ENCODE measurements around the gene TTC9.

The TTC9 gene

DNA sequence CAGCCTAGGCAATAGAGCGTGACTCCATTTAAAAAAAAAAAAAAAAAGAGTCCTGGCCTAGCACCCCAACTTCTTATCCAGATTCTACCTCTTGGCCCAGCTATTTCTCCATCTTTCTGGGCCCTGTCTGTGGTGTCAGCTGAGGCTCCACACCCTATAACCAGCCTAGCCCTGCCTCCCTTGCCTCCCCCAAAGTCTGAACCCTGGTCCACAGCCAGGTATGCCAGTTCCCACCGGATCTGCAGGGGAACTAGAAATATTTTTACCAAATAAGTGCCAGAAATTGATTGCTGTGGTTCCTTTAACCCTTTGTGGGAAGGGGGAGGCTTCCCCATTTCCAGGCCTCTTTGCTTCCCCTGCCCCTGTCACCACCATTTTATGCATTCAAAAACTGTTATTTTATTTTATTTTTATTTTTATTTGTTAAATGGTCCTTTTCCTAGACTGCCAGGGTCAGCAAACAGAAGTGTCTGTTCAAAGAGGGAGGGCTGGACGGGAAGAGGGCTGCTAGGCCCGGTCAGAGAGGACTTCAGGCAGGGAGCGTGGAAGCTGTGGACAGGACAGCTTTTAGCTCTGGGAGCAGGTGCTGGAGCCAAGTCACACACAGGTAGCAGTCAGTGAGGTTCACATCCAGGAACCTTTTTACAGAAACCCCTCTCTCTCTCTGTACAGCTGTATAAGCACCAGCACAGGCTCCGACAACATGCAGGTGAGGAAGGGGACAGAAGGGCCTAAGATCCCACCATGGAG lies 23.2 kb downstream of the TTC9 start:
- no peak for DNase-seq (ENCODE audit: low read depth, low spot score)
- Histone ChIP-seq H3K9ac (ENCODE audit: insufficient read length, low read depth) (no peak overlapping the region), H3K27me3 (ENCODE audit: insufficient read depth, insufficient read length) (no peaks in the 10 kb centered on the region), H3K36me3 (ENCODE audit: insufficient read depth, insufficient read length, low read length) (no peaks in the 10 kb centered on the region), H3K4me3 (ENCODE audit: insufficient read length, low read depth) (no peak overlapping the region), H3K4me1 (ENCODE audit: insufficient read depth, insufficient read length) (no peaks in the 10 kb centered on the region), H3K9me3 (ENCODE audit: insufficient read depth, low read length) (no peaks in the 10 kb centered on the region)
- TF ChIP-seq YY1 (IDR thresholded peaks at IDR 0.05; ENCODE audit: insufficient read depth, insufficient read length) (no peak), ZNF274 (IDR thresholded peaks at IDR 0.05; ENCODE audit: low read depth, low read length) (no peak), SUZ12 (IDR thresholded peaks at IDR 0.05; ENCODE audit: extremely low read depth, insufficient read depth, insufficient read length) (no peak)

DNA sequence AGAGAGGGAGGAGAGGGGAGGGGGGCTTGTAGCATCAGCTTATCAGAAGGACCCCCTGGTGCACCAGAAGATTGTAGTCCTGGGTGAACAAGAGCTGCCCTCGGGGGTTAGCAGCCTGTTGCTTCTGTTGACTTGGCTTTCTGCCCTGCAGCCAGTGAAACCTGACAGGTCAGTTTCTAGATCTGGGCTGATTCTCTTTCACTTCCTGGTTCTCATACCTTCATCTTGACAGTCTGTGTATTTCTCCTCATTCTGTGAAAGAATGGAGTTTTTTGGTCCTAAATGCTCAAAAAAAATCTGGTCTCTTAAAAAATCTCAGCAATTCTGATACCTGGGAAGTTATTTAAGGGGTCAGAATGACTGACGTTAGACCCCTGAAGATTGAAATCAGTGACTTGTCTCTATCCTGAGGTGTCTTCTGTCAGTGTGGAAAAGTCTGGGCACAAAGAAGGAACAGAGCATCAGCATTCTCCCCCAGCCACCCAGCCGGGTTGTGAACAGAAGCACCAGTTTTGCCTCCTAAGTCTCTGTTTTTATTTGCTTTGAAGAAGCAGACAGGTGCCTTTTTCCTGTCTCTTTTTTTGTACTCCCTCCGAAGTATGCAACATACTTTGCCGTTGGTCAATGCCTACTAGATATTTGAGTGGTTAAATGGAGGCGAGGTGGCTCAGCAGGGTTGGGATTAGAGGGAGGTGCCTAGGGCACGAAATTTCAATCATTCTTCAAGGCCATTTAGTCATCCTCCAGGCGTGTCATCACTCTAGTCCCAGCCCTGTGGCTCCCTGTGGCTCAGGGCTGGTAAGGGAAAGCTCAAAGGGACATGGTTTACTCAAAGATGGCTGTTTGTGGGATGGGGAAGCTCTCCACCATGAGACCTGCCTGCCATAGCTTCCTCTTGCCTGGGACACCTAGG lies 24.0 kb downstream of the TTC9 start:
- H3K4me1 ChIP-seq (ENCODE audit: insufficient read depth, insufficient read length): no peaks in the 10 kb centered on the region
- TF ChIP-seq SUZ12 (IDR thresholded peaks at IDR 0.05; ENCODE audit: extremely low read depth, insufficient read depth, insufficient read length): no peak
- no peak for TF ChIP-seq ZNF274 (IDR thresholded peaks at IDR 0.05; ENCODE audit: low read depth, low read length)
- TF ChIP-seq YY1 (IDR thresholded peaks at IDR 0.05; ENCODE audit: insufficient read depth, insufficient read length): no peak
- no peak overlapping the region for H3K9ac ChIP-seq (ENCODE audit: insufficient read length, low read depth)
- H3K27me3 ChIP-seq (ENCODE audit: insufficient read depth, insufficient read length): no peaks in the 10 kb centered on the region
- H3K4me3 ChIP-seq (ENCODE audit: insufficient read length, low read depth): no peak overlapping the region
- no peak for DNase-seq (ENCODE audit: low read depth, low spot score)
- no peaks in the 10 kb centered on the region for H3K36me3 ChIP-seq (ENCODE audit: insufficient read depth, insufficient read length, low read length)
- no peaks in the 10 kb centered on the region for H3K9me3 ChIP-seq (ENCODE audit: insufficient read depth, low read length)

DNA sequence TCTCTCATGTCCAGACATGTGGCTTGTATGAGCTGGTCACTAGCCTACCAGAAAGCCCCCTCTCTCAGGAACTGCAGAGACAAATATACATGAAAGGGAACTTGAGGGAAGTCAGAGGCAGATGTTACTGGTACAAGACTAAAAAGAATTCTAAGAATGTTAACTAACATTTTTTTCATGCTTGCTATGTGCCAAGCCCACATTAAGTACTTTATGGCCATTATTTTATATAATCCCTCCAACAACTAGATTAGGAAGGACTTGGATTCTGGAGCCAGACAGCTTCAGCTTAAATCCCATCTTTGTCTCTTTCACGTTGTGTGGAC lies 24.6 kb downstream of the TTC9 start:
- TF ChIP-seq SUZ12 (IDR thresholded peaks at IDR 0.05; ENCODE audit: extremely low read depth, insufficient read depth, insufficient read length): no peak
- TF ChIP-seq YY1 (IDR thresholded peaks at IDR 0.05; ENCODE audit: insufficient read depth, insufficient read length): no peak
- TF ChIP-seq ZNF274 (IDR thresholded peaks at IDR 0.05; ENCODE audit: low read depth, low read length): no peak
- no peak overlapping the region for H3K9ac ChIP-seq (ENCODE audit: insufficient read length, low read depth)
- H3K27me3 ChIP-seq (ENCODE audit: insufficient read depth, insufficient read length): no peaks in the 10 kb centered on the region
- no peak overlapping the region for H3K4me3 ChIP-seq (ENCODE audit: insufficient read length, low read depth)
- H3K36me3 ChIP-seq (ENCODE audit: insufficient read depth, insufficient read length, low read length): peaks cover 1% of the 10 kb centered on the region
- no peaks in the 10 kb centered on the region for H3K4me1 ChIP-seq (ENCODE audit: insufficient read depth, insufficient read length)
- DNase-seq (ENCODE audit: low read depth, low spot score): no peak
- H3K9me3 ChIP-seq (ENCODE audit: insufficient read depth, low read length): no peaks in the 10 kb centered on the region

DNA sequence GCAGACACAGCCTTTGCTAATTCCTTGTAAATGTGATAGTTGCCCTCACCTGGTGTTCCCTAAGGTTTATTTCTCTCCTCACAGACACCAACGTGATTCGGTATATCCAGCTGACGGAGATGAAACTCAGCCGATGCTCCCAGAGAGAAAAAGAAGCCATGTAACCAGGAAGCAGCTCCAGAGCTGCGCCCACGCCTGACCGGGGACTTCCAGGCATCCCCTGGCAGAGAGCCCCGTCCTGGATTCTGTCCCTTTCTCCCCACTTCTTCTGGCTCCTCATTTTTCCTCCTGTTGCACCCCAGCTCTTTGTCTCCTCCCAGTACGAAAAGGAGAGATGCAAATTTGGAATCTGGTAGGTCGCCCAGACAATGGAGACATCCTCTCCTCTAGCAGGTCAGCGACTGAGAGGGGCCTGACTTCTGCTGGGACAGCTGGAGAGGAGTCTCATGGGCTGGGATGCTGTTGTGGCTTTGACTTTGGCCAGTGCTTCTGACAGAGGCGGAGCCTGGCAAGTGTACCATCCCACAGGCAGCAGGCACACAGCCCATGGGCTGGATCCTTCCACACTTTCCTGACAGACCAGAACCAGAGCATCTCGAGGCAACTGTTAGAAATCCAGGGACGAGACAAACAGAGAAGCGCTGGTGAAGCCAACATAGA lies 29.4 kb downstream of the TTC9 start:
- no peak for TF ChIP-seq ZNF274 (IDR thresholded peaks at IDR 0.05; ENCODE audit: low read depth, low read length)
- TF ChIP-seq YY1 (IDR thresholded peaks at IDR 0.05; ENCODE audit: insufficient read depth, insufficient read length): no peak
- TF ChIP-seq SUZ12 (IDR thresholded peaks at IDR 0.05; ENCODE audit: extremely low read depth, insufficient read depth, insufficient read length): no peak
- Histone ChIP-seq H3K9ac (ENCODE audit: insufficient read length, low read depth) (no peak overlapping the region), H3K9me3 (ENCODE audit: insufficient read depth, low read length) (no peaks in the 10 kb centered on the region), H3K4me1 (ENCODE audit: insufficient read depth, insufficient read length) (no peaks in the 10 kb centered on the region), H3K36me3 (ENCODE audit: insufficient read depth, insufficient read length, low read length) (peaks cover 2% of the 10 kb centered on the region), H3K27me3 (ENCODE audit: insufficient read depth, insufficient read length) (no peaks in the 10 kb centered on the region), H3K4me3 (ENCODE audit: insufficient read length, low read depth) (no peak overlapping the region)
- DNase-seq (ENCODE audit: low read depth, low spot score): no peak

DNA sequence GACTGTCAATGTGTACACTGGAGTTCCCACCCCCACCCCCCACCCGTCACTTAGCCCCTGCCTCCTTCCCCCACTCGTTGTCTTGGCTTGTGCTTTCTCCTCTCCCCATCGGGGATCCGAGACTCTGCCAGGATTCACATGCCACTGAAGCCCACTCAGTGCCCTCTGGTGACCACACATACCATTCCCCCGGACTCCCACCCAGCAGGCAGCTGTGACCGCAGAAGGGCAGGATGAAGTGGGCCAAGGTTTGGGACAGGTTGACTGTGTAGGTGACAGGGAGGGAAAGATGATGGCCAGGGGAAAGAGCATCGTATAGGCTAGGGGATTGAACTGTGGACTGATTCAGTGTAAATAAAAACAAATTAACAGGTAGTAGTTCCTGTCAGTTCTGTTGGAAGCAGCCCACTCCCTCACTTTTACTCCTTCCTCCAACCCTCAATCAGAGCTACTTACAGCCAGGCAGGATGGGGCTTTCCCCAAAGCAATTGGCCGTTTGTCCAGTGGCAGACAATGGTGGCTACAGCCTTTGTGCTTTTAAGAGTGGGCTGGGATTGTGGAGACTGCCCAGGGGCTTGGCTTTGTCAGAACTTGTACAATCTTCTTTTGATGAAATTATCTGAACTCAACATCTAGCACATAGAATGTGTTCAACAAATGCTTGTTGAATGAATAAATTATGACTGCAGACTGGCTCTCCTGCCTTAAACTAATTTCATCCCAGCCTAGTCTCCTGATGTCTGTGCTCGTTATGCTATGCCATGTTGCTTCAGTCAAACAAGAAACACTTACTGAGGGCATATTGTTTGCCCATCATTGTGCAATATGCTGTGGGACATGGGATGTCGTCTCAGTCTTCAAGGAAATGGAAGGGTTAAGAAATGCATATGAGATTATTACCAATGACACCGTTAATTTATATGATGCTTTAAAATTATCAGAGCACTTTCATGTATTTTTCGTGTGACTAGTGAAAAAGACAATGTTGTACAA lies 30.2 kb downstream of the TTC9 start:
- Histone ChIP-seq H3K9me3 (ENCODE audit: insufficient read depth, low read length) (no peaks in the 10 kb centered on the region), H3K27me3 (ENCODE audit: insufficient read depth, insufficient read length) (no peaks in the 10 kb centered on the region), H3K4me1 (ENCODE audit: insufficient read depth, insufficient read length) (no peaks in the 10 kb centered on the region), H3K4me3 (ENCODE audit: insufficient read length, low read depth) (no peak overlapping the region), H3K36me3 (ENCODE audit: insufficient read depth, insufficient read length, low read length) (peaks cover 2% of the 10 kb centered on the region), H3K9ac (ENCODE audit: insufficient read length, low read depth) (no peak overlapping the region)
- TF ChIP-seq ZNF274 (IDR thresholded peaks at IDR 0.05; ENCODE audit: low read depth, low read length) (no peak), SUZ12 (IDR thresholded peaks at IDR 0.05; ENCODE audit: extremely low read depth, insufficient read depth, insufficient read length) (no peak), YY1 (IDR thresholded peaks at IDR 0.05; ENCODE audit: insufficient read depth, insufficient read length) (no peak)
- no peak for DNase-seq (ENCODE audit: low read depth, low spot score)

DNA sequence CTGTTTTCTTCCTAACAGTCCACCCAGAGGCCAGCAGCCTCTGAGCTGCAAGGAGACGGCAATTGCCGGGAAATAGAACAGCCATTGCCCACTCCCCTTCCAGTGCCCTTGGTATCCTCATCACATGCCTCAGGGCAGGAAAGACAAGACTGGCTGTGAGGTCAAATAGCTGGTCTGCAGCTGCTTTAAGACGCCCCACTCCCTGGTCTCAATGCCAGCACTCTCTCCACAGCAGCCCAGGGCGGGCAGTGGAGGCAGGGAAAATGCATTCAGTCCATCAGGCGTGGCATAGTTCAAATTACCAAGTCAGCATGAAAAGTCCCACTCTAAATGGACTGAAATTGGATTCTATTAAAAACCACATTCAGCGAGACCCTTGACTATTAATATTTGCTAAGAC lies 35.6 kb downstream of the TTC9 start:
- no peaks in the 10 kb centered on the region for H3K36me3 ChIP-seq (ENCODE audit: insufficient read depth, insufficient read length, low read length)
- no peak for DNase-seq (ENCODE audit: low read depth, low spot score)
- TF ChIP-seq SUZ12 (IDR thresholded peaks at IDR 0.05; ENCODE audit: extremely low read depth, insufficient read depth, insufficient read length) (no peak), YY1 (IDR thresholded peaks at IDR 0.05; ENCODE audit: insufficient read depth, insufficient read length) (no peak), ZNF274 (IDR thresholded peaks at IDR 0.05; ENCODE audit: low read depth, low read length) (no peak)
- no peak overlapping the region for H3K9ac ChIP-seq (ENCODE audit: insufficient read length, low read depth)
- H3K4me3 ChIP-seq (ENCODE audit: insufficient read length, low read depth): no peak overlapping the region
- no peaks in the 10 kb centered on the region for H3K27me3 ChIP-seq (ENCODE audit: insufficient read depth, insufficient read length)
- H3K4me1 ChIP-seq (ENCODE audit: insufficient read depth, insufficient read length): no peaks in the 10 kb centered on the region
- H3K9me3 ChIP-seq (ENCODE audit: insufficient read depth, low read length): no peaks in the 10 kb centered on the region
